Measurements from ENCODE around the gene SZRD1.

The SZRD1 gene

DNA sequence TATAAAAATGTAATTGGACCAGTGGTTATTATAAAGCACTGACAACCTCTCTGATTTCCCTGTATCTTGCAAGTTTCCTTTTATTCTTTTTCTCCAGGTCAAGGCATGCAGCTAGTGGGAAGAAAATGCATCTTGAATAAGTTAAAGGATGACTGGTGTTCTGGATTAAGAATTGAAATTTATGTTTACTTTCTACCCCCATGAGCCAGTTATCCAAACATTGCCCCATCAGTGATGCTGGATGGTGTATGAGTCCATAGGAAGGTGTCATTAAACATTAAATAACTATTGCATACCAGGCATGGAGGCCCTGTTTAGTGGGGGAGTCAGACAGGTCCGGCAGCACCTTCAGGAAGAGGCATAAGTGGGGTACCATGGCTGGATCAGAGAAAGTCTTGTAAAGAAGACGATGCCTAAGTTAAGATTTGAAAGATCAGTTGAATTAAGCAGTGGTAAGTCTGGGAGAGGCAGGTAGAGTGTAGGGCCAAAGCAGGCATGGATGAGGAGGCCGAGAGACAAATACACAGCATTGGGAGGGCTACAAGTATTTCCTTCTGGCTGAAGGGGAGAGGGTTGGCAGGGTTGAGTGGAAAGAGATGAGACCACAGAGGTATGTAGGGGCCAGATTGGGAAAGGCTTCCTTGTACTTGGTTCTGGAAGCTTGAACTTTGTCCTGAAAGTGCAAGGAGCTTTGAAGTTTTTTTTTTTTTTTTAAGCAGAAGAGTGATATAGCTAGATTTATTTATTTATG lies 5.7 kb downstream of the SZRD1 start:
- Histone ChIP-seq H3K27me3 (ENCODE audit: control insufficient read depth, insufficient read depth, low read length) (no peaks in the 10 kb centered on the region), H3K9ac (no peak overlapping the region), H3K79me2 (peaks cover 65% of the 10 kb centered on the region), H3K4me2 (ENCODE audit: low read length) (no peak overlapping the region), H3K27ac (no peak overlapping the region), H3K36me3 (ENCODE audit: control insufficient read depth, insufficient read depth, low read length) (no peaks in the 10 kb centered on the region), H3K4me1 (peaks cover 10% of the 10 kb centered on the region), H2AFZ (no peak overlapping the region), H3K9me3 (ENCODE audit: control insufficient read depth, low read length) (no peaks in the 10 kb centered on the region), H3K4me3 (ENCODE audit: low read depth, low read length) (no peak overlapping the region)
- TF ChIP-seq, protein P1, sequence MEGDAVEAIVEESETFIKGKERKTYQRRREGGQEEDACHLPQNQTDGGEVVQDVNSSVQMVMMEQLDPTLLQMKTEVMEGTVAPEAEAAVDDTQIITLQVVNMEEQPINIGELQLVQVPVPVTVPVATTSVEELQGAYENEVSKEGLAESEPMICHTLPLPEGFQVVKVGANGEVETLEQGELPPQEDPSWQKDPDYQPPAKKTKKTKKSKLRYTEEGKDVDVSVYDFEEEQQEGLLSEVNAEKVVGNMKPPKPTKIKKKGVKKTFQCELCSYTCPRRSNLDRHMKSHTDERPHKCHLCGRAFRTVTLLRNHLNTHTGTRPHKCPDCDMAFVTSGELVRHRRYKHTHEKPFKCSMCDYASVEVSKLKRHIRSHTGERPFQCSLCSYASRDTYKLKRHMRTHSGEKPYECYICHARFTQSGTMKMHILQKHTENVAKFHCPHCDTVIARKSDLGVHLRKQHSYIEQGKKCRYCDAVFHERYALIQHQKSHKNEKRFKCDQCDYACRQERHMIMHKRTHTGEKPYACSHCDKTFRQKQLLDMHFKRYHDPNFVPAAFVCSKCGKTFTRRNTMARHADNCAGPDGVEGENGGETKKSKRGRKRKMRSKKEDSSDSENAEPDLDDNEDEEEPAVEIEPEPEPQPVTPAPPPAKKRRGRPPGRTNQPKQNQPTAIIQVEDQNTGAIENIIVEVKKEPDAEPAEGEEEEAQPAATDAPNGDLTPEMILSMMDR (IDR thresholded peaks at IDR 0.05): no peak

DNA sequence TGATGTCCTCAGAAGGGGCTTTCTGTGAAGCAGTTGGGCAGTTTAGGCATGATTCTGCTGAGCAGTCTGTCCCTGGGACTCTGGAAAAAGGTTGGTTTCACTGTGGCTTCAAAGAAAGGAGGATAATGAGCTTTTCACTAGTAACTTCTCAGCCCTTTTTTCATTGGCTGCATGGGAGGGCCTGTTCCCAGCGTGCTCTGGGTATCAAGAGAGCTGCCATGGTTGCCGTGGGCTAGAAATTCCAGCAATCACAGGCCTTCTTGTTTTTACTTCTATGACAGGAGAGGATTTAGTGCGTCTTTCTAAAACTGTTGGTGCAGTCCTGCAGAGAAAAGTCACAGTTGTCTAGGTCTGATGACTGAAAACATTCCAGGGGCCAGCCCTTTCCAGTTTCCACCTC lies 7.2 kb downstream of the SZRD1 start:
- peaks cover 10% of the 10 kb centered on the region for H3K4me1 ChIP-seq
- H2AFZ ChIP-seq: no peak overlapping the region
- TF ChIP-seq, protein P1 (IDR thresholded peaks at IDR 0.05): no peak
- H3K9me3 ChIP-seq (ENCODE audit: control insufficient read depth, low read length): no peaks in the 10 kb centered on the region
- peaks cover 68% of the 10 kb centered on the region for H3K79me2 ChIP-seq
- H3K4me3 ChIP-seq (ENCODE audit: low read depth, low read length): no peak overlapping the region
- H3K27ac ChIP-seq: no peak overlapping the region
- H3K27me3 ChIP-seq (ENCODE audit: control insufficient read depth, insufficient read depth, low read length): no peaks in the 10 kb centered on the region
- H3K4me2 ChIP-seq (ENCODE audit: low read length): no peak overlapping the region
- no peaks in the 10 kb centered on the region for H3K36me3 ChIP-seq (ENCODE audit: control insufficient read depth, insufficient read depth, low read length)
- no peak overlapping the region for H3K9ac ChIP-seq

DNA sequence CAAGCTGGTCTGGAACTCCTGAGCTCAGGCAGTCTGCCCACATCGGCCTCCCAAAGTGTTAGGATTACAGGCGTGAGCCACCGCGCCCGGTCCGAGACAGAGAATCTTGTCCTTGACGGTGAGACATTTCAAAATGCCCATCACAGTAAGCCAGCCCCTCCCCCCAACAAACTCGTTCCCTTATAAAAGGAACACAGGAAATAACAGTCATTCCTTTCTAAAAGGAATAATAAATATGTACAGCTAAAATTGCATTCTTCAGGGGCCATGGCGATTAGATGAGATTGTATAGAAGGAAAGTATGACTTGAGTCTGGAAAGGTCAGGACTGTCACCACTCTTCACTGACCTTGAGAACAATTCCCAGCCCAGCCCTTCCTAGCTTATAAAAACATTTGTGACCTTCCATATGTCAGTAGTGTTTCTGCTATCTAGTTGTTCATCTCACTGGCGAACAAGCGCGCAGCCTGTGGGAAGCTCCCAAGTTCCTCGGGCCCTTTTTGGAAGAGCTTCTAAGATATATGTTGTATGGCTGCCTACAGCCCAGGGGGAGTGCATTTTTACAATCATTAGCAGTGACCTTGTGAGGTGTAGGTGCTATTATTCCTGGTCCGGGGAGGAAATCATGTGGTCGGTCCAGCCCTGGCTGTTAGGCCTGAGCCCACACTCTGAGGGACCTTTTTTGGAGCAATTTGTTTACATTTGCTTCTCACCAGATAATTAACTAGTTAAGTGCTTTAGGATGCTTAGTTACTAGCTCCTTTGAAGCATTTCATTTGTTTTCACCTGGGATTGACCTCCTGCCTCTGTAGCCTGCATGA lies 8.7 kb downstream of the SZRD1 start:
- H2AFZ ChIP-seq: no peak overlapping the region
- no peaks in the 10 kb centered on the region for H3K27me3 ChIP-seq (ENCODE audit: control insufficient read depth, insufficient read depth, low read length)
- H3K4me2 ChIP-seq (ENCODE audit: low read length): peak overlapping the region; percentile 67
- no peak overlapping the region for H3K9ac ChIP-seq
- H3K4me3 ChIP-seq (ENCODE audit: low read depth, low read length): peak overlapping the region; percentile 33
- TF ChIP-seq, protein P1 (IDR thresholded peaks at IDR 0.05): no peak
- no peak overlapping the region for H3K27ac ChIP-seq
- peaks cover 10% of the 10 kb centered on the region for H3K4me1 ChIP-seq
- H3K79me2 ChIP-seq: peaks cover 72% of the 10 kb centered on the region
- H3K9me3 ChIP-seq (ENCODE audit: control insufficient read depth, low read length): no peaks in the 10 kb centered on the region
- no peaks in the 10 kb centered on the region for H3K36me3 ChIP-seq (ENCODE audit: control insufficient read depth, insufficient read depth, low read length)

DNA sequence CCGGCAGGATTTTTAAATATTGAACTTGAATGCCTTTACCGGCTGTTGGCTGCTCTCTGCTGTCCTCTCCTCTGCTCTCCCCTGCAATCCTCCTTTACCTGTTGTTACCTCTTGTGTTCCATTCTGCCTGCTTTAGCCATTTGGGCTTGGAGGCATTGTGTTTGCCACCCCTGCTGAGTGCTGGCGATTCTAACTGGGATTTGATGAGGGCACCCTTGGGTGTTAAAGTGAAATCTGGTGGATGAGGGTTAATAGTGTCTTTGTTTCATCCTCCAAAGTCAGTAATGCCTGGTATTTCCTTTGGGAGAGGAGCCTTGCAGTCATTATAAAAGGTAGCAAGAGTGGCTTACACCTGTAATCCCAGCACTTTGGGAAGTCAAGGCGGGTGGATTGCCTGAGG lies 9.9 kb downstream of the SZRD1 start:
- H3K36me3 ChIP-seq (ENCODE audit: control insufficient read depth, insufficient read depth, low read length): no peaks in the 10 kb centered on the region
- TF ChIP-seq, protein P1 (IDR thresholded peaks at IDR 0.05): no peak
- H3K9me3 ChIP-seq (ENCODE audit: control insufficient read depth, low read length): no peaks in the 10 kb centered on the region
- no peak overlapping the region for H3K4me3 ChIP-seq (ENCODE audit: low read depth, low read length)
- no peaks in the 10 kb centered on the region for H3K27me3 ChIP-seq (ENCODE audit: control insufficient read depth, insufficient read depth, low read length)
- H2AFZ ChIP-seq: no peak overlapping the region
- H3K9ac ChIP-seq: no peak overlapping the region
- H3K79me2 ChIP-seq: peaks cover 66% of the 10 kb centered on the region
- no peak overlapping the region for H3K4me2 ChIP-seq (ENCODE audit: low read length)
- H3K4me1 ChIP-seq: peaks cover 10% of the 10 kb centered on the region
- H3K27ac ChIP-seq: no peak overlapping the region

Measured in parathyroid adenoma (tissue), 2 donors.